ENCODE data around the gene TMBIM4.

GRCh38 chr12:66130267-66131066 lies 39.3 kb downstream of the TMBIM4 start, which contains the start of gene LLPH:
- TF ChIP-seq CTCF (IDR thresholded peaks at IDR 0.05) (no peak), POLR2A (IDR thresholded peaks at IDR 0.05) (peak; percentile 51)

Data from right lobe of liver (tissue), 4 donors.